T-helper 2 cell treated with Interferon-gamma antibody and Interleukin-4, amounts not matched to agents 100 ng/mL and 5 ng/mL, for 36 hours (primary cell): ENCODE data around the gene NPDC1. TPM values are rescaled to one million over a fixed set of nuclear protein-coding genes. Genes with fewer than 3 reads are reported as not detected.

Experiments
- intact Hi-C: fragments of 100-400 bp; cut with micrococcal nuclease; formaldehyde crosslinking; loops from one replicate; pipeline ENCODE4 v1.15.1; 2023
- total RNA-seq: library from RNA; stranded (reverse); gene quantifications from 2 replicates; pipeline ENCODE4 v1.2.3, GENCODE V29; 2022

The NPDC1 gene
- total RNA-seq, 1 donor from 2014 or later, result 17.0 TPM

- intact Hi-C loops, result no loop called here
These were observed 49.4 kb downstream of the NPDC1 start, which contains the start of gene CLIC3 for GRCh38 chr9:136996361-136997292. CLIC3 (minus strand) TSS chr9:136996568; CDS start chr9:136996543, 25 bp downstream.

DNA sequence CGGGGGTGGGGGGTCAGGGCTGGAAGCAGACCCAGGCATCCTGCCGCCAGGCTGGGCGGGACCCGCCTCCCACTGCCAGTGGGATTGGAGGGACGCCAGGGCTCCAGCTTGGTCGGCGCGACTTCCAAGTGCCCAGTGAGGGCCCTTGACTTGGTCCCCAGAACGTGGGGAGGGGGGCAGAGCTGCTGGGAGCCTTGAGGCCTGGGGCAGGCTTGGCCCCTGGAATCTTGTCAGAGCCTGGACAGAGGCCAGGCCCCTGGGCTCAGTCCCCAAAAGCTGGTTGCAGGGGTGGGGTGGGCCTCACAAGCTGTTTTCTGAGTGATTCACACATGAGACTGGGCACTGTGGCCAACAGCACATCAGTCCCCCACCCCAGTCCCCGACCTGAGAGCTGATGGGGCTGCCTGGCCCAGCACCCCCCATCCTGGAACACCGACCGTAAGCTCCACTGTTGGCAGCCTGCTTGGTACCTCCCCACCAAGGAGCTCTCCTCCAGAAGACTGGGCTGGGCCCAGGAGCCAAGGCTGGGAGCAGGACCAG is 50.1 kb downstream of the NPDC1 start:
- intact Hi-C loops, result no loop called here

DNA sequence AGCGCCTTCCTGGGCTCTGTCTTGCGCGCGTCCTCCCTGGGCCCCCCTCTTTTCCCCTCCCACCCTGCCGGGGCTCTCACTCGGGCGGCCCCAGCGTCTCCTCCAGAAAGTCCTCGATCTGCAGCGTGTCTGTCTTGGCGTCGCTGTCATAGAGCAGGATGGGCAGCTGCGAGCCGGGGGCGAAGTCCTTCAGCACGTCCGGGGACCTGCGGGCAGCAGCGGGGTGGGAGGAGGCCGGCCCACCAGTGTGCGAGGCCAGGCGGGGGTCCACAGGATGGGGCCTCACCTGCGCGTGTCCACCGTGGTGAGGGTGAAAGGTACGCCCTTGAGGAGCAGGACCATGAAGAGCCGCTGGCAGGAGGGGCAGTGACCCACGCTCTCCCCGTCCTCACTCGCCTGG is 50.6 kb downstream of the NPDC1 start:
- intact Hi-C loops, result no loop called here

- intact Hi-C loops, result loop anchor here (5.0 kb wide), 1 partner anchor 148 kb away; the partner anchor contains the start of gene PHPT1
These were observed 51.1 kb downstream of the NPDC1 start for GRCh38 chr9:136994888-136995230.

DNA sequence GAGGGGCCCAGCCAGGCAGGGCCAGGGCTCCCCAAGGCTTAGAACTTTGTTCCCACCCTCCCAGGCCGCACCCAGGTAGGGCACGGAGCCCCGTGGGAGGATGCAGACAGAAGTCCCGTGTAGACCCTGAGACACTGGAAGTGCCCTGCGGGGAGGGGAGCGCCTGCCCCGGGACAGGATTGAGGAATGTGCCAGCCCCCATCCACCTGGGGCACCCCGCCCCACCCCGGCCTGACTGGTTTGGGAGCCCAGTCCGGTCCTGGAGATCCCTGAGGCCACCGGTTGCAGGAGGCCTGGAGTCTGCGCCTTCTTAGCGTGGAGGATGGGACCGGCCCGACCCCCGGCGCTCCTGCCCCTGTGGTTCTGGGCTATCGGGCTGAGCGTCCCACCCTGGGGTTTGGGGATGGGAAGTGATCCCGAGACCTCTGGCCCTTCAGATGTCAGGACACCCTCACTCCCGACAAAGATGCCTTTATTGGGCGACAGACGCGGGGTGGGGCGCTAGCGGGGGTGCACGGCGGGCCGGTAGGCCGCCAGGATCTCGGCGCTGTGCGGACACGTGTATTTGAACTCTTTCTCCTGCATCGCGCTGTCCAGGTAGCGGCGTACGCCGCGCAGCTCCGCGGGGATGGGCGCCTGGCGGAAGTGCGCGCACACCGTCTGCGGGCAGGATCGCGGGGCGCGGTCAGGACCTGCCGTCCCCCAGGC is 51.6 kb downstream of the NPDC1 start:
- intact Hi-C loops, result loop anchor here (5.0 kb wide), 1 partner anchor 147 kb away; the partner anchor contains the start of gene PHPT1

GRCh38 chr9:136992819-136993369 is 53.1 kb downstream of the NPDC1 start:
- intact Hi-C loops, result loop anchor here (1.0 to 5.0 kb wide), 8 partner anchors 15 to 510 kb away; partner anchors contain the start of genes C8G, FBXW5, PHPT1 and SAPCD2

GRCh38 chr9:136991993-136992818 is 53.8 kb downstream of the NPDC1 start, which contains the start of gene PAXX:
PAXX (plus strand) TSS chr9:136992422; CDS start chr9:136992444, 22 bp downstream.
- intact Hi-C loops, result loop anchor here (1.0 to 5.0 kb wide), 8 partner anchors 14 to 509 kb away; partner anchors contain the start of genes C8G, FBXW5, PHPT1 and SAPCD2

GRCh38 chr9:136990242-136990911 is 55.6 kb downstream of the NPDC1 start:
- intact Hi-C loops, result loop anchor here (5.0 kb wide), 1 partner anchor 143 kb away; the partner anchor contains the start of gene PHPT1

Other genes with a start within 250 kb of the NPDC1 start
- gene CCDC183, start 249.8 kb downstream of the NPDC1 start, total RNA-seq, result 0.20 and 0.55 TPM in 2 replicates
- 115 and 116 TPM in 2 replicates for gene RABL6, start 238.2 kb downstream of the NPDC1 start, total RNA-seq
- 3.9 and 4.0 TPM in 2 replicates for gene AJM1, start 203.7 kb downstream of the NPDC1 start, total RNA-seq
- gene PHPT1, start 196.8 kb downstream of the NPDC1 start, total RNA-seq, result 109 and 111 TPM in 2 replicates
- gene MAMDC4, start 193.8 kb downstream of the NPDC1 start, total RNA-seq, result 15.4 and 18.3 TPM in 2 replicates
- 308 and 309 TPM in 2 replicates for gene EDF1, start 179.9 kb downstream of the NPDC1 start, total RNA-seq
- gene TRAF2, start 159.7 kb downstream of the NPDC1 start, total RNA-seq, result 49.0 TPM in 2 replicates
- 104 and 109 TPM in 2 replicates for gene FBXW5, start 101.4 kb downstream of the NPDC1 start, total RNA-seq
- 2.3 and 4.1 TPM in 2 replicates for gene C8G, start 100.9 kb downstream of the NPDC1 start, total RNA-seq
- gene LCN12, start 93.9 kb downstream of the NPDC1 start, total RNA-seq, result 2.3 and 2.8 TPM in 2 replicates
- gene PTGDS, start 68.7 kb downstream of the NPDC1 start, total RNA-seq, result 6.5 and 6.7 TPM in 2 replicates
- gene LCNL1, start 63.2 kb downstream of the NPDC1 start, total RNA-seq, result 0.16 and 0.20 TPM in 2 replicates
- gene PAXX, start 53.8 kb downstream of the NPDC1 start, total RNA-seq, result 71.4 and 74.5 TPM in 2 replicates
- gene CLIC3, start 49.6 kb downstream of the NPDC1 start, total RNA-seq, result 0.91 TPM in 2 replicates
- gene ABCA2, start 17.9 kb downstream of the NPDC1 start, total RNA-seq, result 27.8 and 30.6 TPM in 2 replicates
- 0.41 and 0.84 TPM in 2 replicates for gene FUT7, start 14.1 kb downstream of the NPDC1 start, total RNA-seq
- gene ENTPD2, start 7.9 kb upstream of the NPDC1 start, total RNA-seq, result not detected in 2 replicates
- gene SAPCD2, start 24.4 kb upstream of the NPDC1 start, total RNA-seq, result 32.9 TPM in 2 replicates
- gene UAP1L1, start 31.3 kb upstream of the NPDC1 start, total RNA-seq, result 14.8 and 15.4 TPM in 2 replicates
- 48.7 and 55.1 TPM in 2 replicates for gene MAN1B1, start 40.8 kb upstream of the NPDC1 start, total RNA-seq
- 221 and 229 TPM in 2 replicates for gene DPP7, start 68.6 kb upstream of the NPDC1 start, total RNA-seq
- 0.05 TPM in 1 of 2 replicates, not detected in the other for gene GRIN1, start 93.0 kb upstream of the NPDC1 start, total RNA-seq
- gene LRRC26, start 123.9 kb upstream of the NPDC1 start, total RNA-seq, result not detected in 2 replicates
- gene TMEM210, start 125.9 kb upstream of the NPDC1 start, total RNA-seq, result not detected in 2 replicates
- 68.8 and 69.6 TPM in 2 replicates for gene ANAPC2, start 142.4 kb upstream of the NPDC1 start, total RNA-seq
- 86.5 and 88.3 TPM in 2 replicates for gene SSNA1, start 142.5 kb upstream of the NPDC1 start, total RNA-seq
- gene TPRN, start 154.6 kb upstream of the NPDC1 start, total RNA-seq, result 9.6 and 10.9 TPM in 2 replicates
- 28.2 and 30.8 TPM in 2 replicates for gene TMEM203, start 159.5 kb upstream of the NPDC1 start, total RNA-seq
- 38.6 and 42.1 TPM in 2 replicates for gene NDOR1, start 159.5 kb upstream of the NPDC1 start, total RNA-seq
- gene RNF208, start 176.1 kb upstream of the NPDC1 start, total RNA-seq, result 3.3 and 3.8 TPM in 2 replicates
- gene CYSRT1, start 179.0 kb upstream of the NPDC1 start, total RNA-seq, result 0.23 and 0.27 TPM in 2 replicates
- gene RNF224, start 181.3 kb upstream of the NPDC1 start, total RNA-seq, result 0.14 TPM in 1 of 2 replicates, not detected in the other
- not detected in 2 replicates for gene SLC34A3, start 184.7 kb upstream of the NPDC1 start, total RNA-seq
- 365 and 372 TPM in 2 replicates for gene TUBB4B, start 195.1 kb upstream of the NPDC1 start, total RNA-seq
- not detected in 2 replicates for gene STPG3, start 205.1 kb upstream of the NPDC1 start, total RNA-seq
- 65.9 and 67.2 TPM in 2 replicates for gene NELFB, start 209.2 kb upstream of the NPDC1 start, total RNA-seq
- gene TOR4A, start 231.5 kb upstream of the NPDC1 start, total RNA-seq, result 17.4 and 17.5 TPM in 2 replicates